Activated naive CD8-positive, alpha-beta T cell treated with anti-CD3 and anti-CD28 coated beads for 36 hours (primary cell): ENCODE measurements around the gene DNASE1. TPM values are rescaled to one million over a fixed set of nuclear protein-coding genes. Genes with fewer than 3 reads are reported as not detected.
A peak's percentile ranks its signal among the peaks of the same experiment; 100 is the strongest.

Source experiments
- DNase-seq: peaks from one replicate; pipeline ENCODE4 v3.0.0; 2021
- H3K27ac Mint-ChIP-seq: one replicate; pipeline ENCODE4 v1.8.0; 2022; ENCODE audit warnings: mild to moderate bottlenecking, moderate library complexity, mixed read lengths
- H3K27me3 Mint-ChIP-seq: one replicate; pipeline ENCODE4 v1.8.0; 2022; ENCODE audit warnings: mild to moderate bottlenecking, mixed read lengths
- H3K36me3 Mint-ChIP-seq: one replicate; pipeline ENCODE4 v1.8.0; 2021; ENCODE audit warnings: mild to moderate bottlenecking, mixed read lengths
- H3K4me1 Mint-ChIP-seq: one replicate; pipeline ENCODE4 v1.8.0; 2021; ENCODE audit warnings: mixed read lengths
- H3K4me3 Mint-ChIP-seq: one replicate; pipeline ENCODE4 v1.8.0; 2022; ENCODE audit warnings: mild to moderate bottlenecking, moderate library complexity, mixed read lengths
- H3K9me3 Mint-ChIP-seq: one replicate; pipeline ENCODE4 v1.8.0; 2022; ENCODE audit warnings: mixed read lengths
- total RNA-seq, 2 experiments: library from RNA; stranded (reverse); gene quantifications; one replicate each; pipeline ENCODE4 v1.2.3, GENCODE V29; 2021

Gene DNASE1
- total RNA-seq, 2 experiments from 2014 or later: 4.6 to 5.8 TPM

GRCh38 chr16:3625911-3626732 is 28.4 kb upstream of the DNASE1 start:
- no peak for DNase-seq
- peaks cover 28% of the 10 kb centered on the region for H3K4me1 Mint-ChIP-seq
- peak overlapping the region; percentile 68 for H3K27ac Mint-ChIP-seq
- no peak overlapping the region for H3K4me3 Mint-ChIP-seq
- H3K9me3 Mint-ChIP-seq: no peaks in the 10 kb centered on the region
- no peaks in the 10 kb centered on the region for H3K36me3 Mint-ChIP-seq
- H3K27me3 Mint-ChIP-seq: no peaks in the 10 kb centered on the region

- DNase-seq: no peak
- Mint-ChIP-seq H3K36me3 (peaks cover 11% of the 10 kb centered on the region), H3K9me3 (peaks cover 1% of the 10 kb centered on the region), H3K4me3 (peak overlapping the region; percentile 27), H3K27me3 (no peaks in the 10 kb centered on the region), H3K4me1 (peaks cover 29% of the 10 kb centered on the region), H3K27ac (peak overlapping the region; percentile 91)
Observed at GRCh38 chr16:3637371-3637923, 17.0 kb upstream of the DNASE1 start.

- peaks cover 11% of the 10 kb centered on the region for H3K36me3 Mint-ChIP-seq
- no peak for DNase-seq
- H3K9me3 Mint-ChIP-seq: peaks cover 1% of the 10 kb centered on the region
- H3K27me3 Mint-ChIP-seq: no peaks in the 10 kb centered on the region
- H3K4me1 Mint-ChIP-seq: peaks cover 29% of the 10 kb centered on the region
- no peak overlapping the region for H3K27ac Mint-ChIP-seq
- H3K4me3 Mint-ChIP-seq: no peak overlapping the region
Observed at GRCh38 chr16:3638916-3639644, 15.4 kb upstream of the DNASE1 start.

- DNase-seq: no peak
- Mint-ChIP-seq H3K4me1 (peaks cover 29% of the 10 kb centered on the region), H3K36me3 (peaks cover 11% of the 10 kb centered on the region), H3K9me3 (peaks cover 1% of the 10 kb centered on the region), H3K4me3 (no peak overlapping the region), H3K27me3 (no peaks in the 10 kb centered on the region), H3K27ac (no peak overlapping the region)
Observed at GRCh38 chr16:3640207-3640606, 14.3 kb upstream of the DNASE1 start.

GRCh38 chr16:3640632-3641501 is 13.6 kb upstream of the DNASE1 start:
- H3K9me3 Mint-ChIP-seq: peaks cover 1% of the 10 kb centered on the region
- peaks cover 11% of the 10 kb centered on the region for H3K36me3 Mint-ChIP-seq
- H3K27ac Mint-ChIP-seq: no peak overlapping the region
- DNase-seq: no peak
- H3K4me1 Mint-ChIP-seq: peaks cover 27% of the 10 kb centered on the region
- no peak overlapping the region for H3K4me3 Mint-ChIP-seq
- H3K27me3 Mint-ChIP-seq: no peaks in the 10 kb centered on the region

- Mint-ChIP-seq H3K9me3 (peaks cover 1% of the 10 kb centered on the region), H3K36me3 (peaks cover 11% of the 10 kb centered on the region), H3K27me3 (no peaks in the 10 kb centered on the region), H3K27ac (no peak overlapping the region), H3K4me3 (no peak overlapping the region), H3K4me1 (peaks cover 20% of the 10 kb centered on the region)
- no peak for DNase-seq
Observed at GRCh38 chr16:3641801-3642396, 12.6 kb upstream of the DNASE1 start.

GRCh38 chr16:3642397-3643094 is 11.9 kb upstream of the DNASE1 start:
- H3K27ac Mint-ChIP-seq: no peak overlapping the region
- peaks cover 1% of the 10 kb centered on the region for H3K9me3 Mint-ChIP-seq
- DNase-seq: no peak
- peaks cover 8% of the 10 kb centered on the region for H3K36me3 Mint-ChIP-seq
- H3K27me3 Mint-ChIP-seq: no peaks in the 10 kb centered on the region
- peaks cover 13% of the 10 kb centered on the region for H3K4me1 Mint-ChIP-seq
- H3K4me3 Mint-ChIP-seq: no peak overlapping the region

- peaks cover 6% of the 10 kb centered on the region for H3K36me3 Mint-ChIP-seq
- no peak overlapping the region for H3K27ac Mint-ChIP-seq
- no peaks in the 10 kb centered on the region for H3K27me3 Mint-ChIP-seq
- peaks cover 1% of the 10 kb centered on the region for H3K9me3 Mint-ChIP-seq
- peaks cover 8% of the 10 kb centered on the region for H3K4me1 Mint-ChIP-seq
- no peak overlapping the region for H3K4me3 Mint-ChIP-seq
- DNase-seq: no peak
Observed at GRCh38 chr16:3643095-3643730, 11.3 kb upstream of the DNASE1 start.

- Mint-ChIP-seq H3K4me1 (peaks cover 2% of the 10 kb centered on the region), H3K27ac (no peak overlapping the region), H3K4me3 (no peak overlapping the region), H3K27me3 (no peaks in the 10 kb centered on the region), H3K9me3 (no peaks in the 10 kb centered on the region), H3K36me3 (no peaks in the 10 kb centered on the region)
- no peak for DNase-seq
Observed at GRCh38 chr16:3645108-3645503, 9.4 kb upstream of the DNASE1 start.

GRCh38 chr16:3645504-3646347 is 8.8 kb upstream of the DNASE1 start:
- Mint-ChIP-seq H3K4me1 (no peaks in the 10 kb centered on the region), H3K9me3 (no peaks in the 10 kb centered on the region), H3K27me3 (no peaks in the 10 kb centered on the region), H3K36me3 (no peaks in the 10 kb centered on the region), H3K4me3 (no peak overlapping the region), H3K27ac (no peak overlapping the region)
- no peak for DNase-seq

- Mint-ChIP-seq H3K4me1 (no peaks in the 10 kb centered on the region), H3K4me3 (no peak overlapping the region), H3K27ac (no peak overlapping the region), H3K36me3 (no peaks in the 10 kb centered on the region), H3K9me3 (no peaks in the 10 kb centered on the region), H3K27me3 (no peaks in the 10 kb centered on the region)
- no peak for DNase-seq
Observed at GRCh38 chr16:3646348-3646920, 8.1 kb upstream of the DNASE1 start.

GRCh38 chr16:3650631-3651265 is 3.7 kb upstream of the DNASE1 start:
- Mint-ChIP-seq H3K9me3 (no peaks in the 10 kb centered on the region), H3K27ac (no peak overlapping the region), H3K36me3 (peaks cover 5% of the 10 kb centered on the region), H3K4me3 (no peak overlapping the region), H3K4me1 (peaks cover 3% of the 10 kb centered on the region), H3K27me3 (no peaks in the 10 kb centered on the region)
- DNase-seq: no peak
